ENCODE data around the gene ACOXL.

ACOXL gene

GRCh38 chr2:111135237-111135909 is 403.0 kb downstream of the ACOXL start:
- no peak for TF ChIP-seq PAX5 (IDR thresholded peaks at IDR 0.05; ENCODE audit: insufficient read depth, low read length, severe bottlenecking)
- no peak for TF ChIP-seq SPI1 (IDR thresholded peaks at IDR 0.05; ENCODE audit: low read depth, low read length)
- no peak for TF ChIP-seq POU2F2 (IDR thresholded peaks at IDR 0.05; ENCODE audit: low read depth, low read length)
- TF ChIP-seq POLR2AphosphoS5 (IDR thresholded peaks at IDR 0.05; ENCODE audit: low read depth, low read length): no peak
- TF ChIP-seq TAF1 (IDR thresholded peaks at IDR 0.05; ENCODE audit: low read depth, low read length): no peak
- TF ChIP-seq POLR2A (IDR thresholded peaks at IDR 0.05; ENCODE audit: low read depth, low read length): no peak
- FAIRE-seq (no peak), DNase-seq (ENCODE audit: insufficient read length, low spot score) (no peak)

GRCh38 chr2:111135910-111136297 is 403.5 kb downstream of the ACOXL start:
- FAIRE-seq: no peak
- DNase-seq (ENCODE audit: insufficient read length, low spot score): no peak
- no peak for TF ChIP-seq POLR2A (IDR thresholded peaks at IDR 0.05; ENCODE audit: low read depth, low read length)
- TF ChIP-seq POLR2AphosphoS5 (IDR thresholded peaks at IDR 0.05; ENCODE audit: low read depth, low read length): no peak
- TF ChIP-seq TAF1 (IDR thresholded peaks at IDR 0.05; ENCODE audit: low read depth, low read length): no peak
- TF ChIP-seq POU2F2 (IDR thresholded peaks at IDR 0.05; ENCODE audit: low read depth, low read length): no peak
- no peak for TF ChIP-seq SPI1 (IDR thresholded peaks at IDR 0.05; ENCODE audit: low read depth, low read length)
- TF ChIP-seq PAX5 (IDR thresholded peaks at IDR 0.05; ENCODE audit: insufficient read depth, low read length, severe bottlenecking): no peak

- TF ChIP-seq POLR2A (IDR thresholded peaks at IDR 0.05; ENCODE audit: low read depth, low read length) (no peak), PAX5 (IDR thresholded peaks at IDR 0.05; ENCODE audit: insufficient read depth, low read length, severe bottlenecking) (no peak), POLR2AphosphoS5 (IDR thresholded peaks at IDR 0.05; ENCODE audit: low read depth, low read length) (no peak), SPI1 (IDR thresholded peaks at IDR 0.05; ENCODE audit: low read depth, low read length) (no peak), TAF1 (IDR thresholded peaks at IDR 0.05; ENCODE audit: low read depth, low read length) (no peak), POU2F2 (IDR thresholded peaks at IDR 0.05; ENCODE audit: low read depth, low read length) (no peak)
- DNase-seq (ENCODE audit: insufficient read length, low spot score) (no peak), FAIRE-seq (no peak)
These were observed 406.5 kb downstream of the ACOXL start for GRCh38 chr2:111138839-111139238.

GRCh38 chr2:111139637-111140317 is 407.4 kb downstream of the ACOXL start:
- TF ChIP-seq SPI1 (IDR thresholded peaks at IDR 0.05; ENCODE audit: low read depth, low read length): no peak
- DNase-seq (ENCODE audit: insufficient read length, low spot score): no peak
- no peak for FAIRE-seq

GRCh38 chr2:111140815-111141214 is 408.4 kb downstream of the ACOXL start:
- DNase-seq (ENCODE audit: insufficient read length, low spot score) (no peak), FAIRE-seq (no peak)
- TF ChIP-seq POLR2A (IDR thresholded peaks at IDR 0.05; ENCODE audit: low read depth, low read length): no peak
- TF ChIP-seq TAF1 (IDR thresholded peaks at IDR 0.05; ENCODE audit: low read depth, low read length): no peak
- no peak for TF ChIP-seq PAX5 (IDR thresholded peaks at IDR 0.05; ENCODE audit: insufficient read depth, low read length, severe bottlenecking)
- TF ChIP-seq POLR2AphosphoS5 (IDR thresholded peaks at IDR 0.05; ENCODE audit: low read depth, low read length): no peak
- TF ChIP-seq SPI1 (IDR thresholded peaks at IDR 0.05; ENCODE audit: low read depth, low read length): no peak
- no peak for TF ChIP-seq POU2F2 (IDR thresholded peaks at IDR 0.05; ENCODE audit: low read depth, low read length)

- DNase-seq (ENCODE audit: insufficient read length, low spot score): no peak
- FAIRE-seq: no peak
These were observed 409.7 kb downstream of the ACOXL start for GRCh38 chr2:111142101-111142500.

GRCh38 chr2:111143107-111143842 is 410.9 kb downstream of the ACOXL start:
- FAIRE-seq (no peak), DNase-seq (ENCODE audit: insufficient read length, low spot score) (no peak)
- TF ChIP-seq SPI1 (IDR thresholded peaks at IDR 0.05; ENCODE audit: low read depth, low read length): no peak
- no peak for TF ChIP-seq POLR2A (IDR thresholded peaks at IDR 0.05; ENCODE audit: low read depth, low read length)
- TF ChIP-seq TAF1 (IDR thresholded peaks at IDR 0.05; ENCODE audit: low read depth, low read length): no peak
- no peak for TF ChIP-seq POU2F2 (IDR thresholded peaks at IDR 0.05; ENCODE audit: low read depth, low read length)
- no peak for TF ChIP-seq POLR2AphosphoS5 (IDR thresholded peaks at IDR 0.05; ENCODE audit: low read depth, low read length)
- no peak for TF ChIP-seq PAX5 (IDR thresholded peaks at IDR 0.05; ENCODE audit: insufficient read depth, low read length, severe bottlenecking)

More at GRCh38 chr2:111142101-111142500, 409.7 kb downstream of the ACOXL start:
- TF ChIP-seq POLR2AphosphoS5 (IDR thresholded peaks at IDR 0.05; ENCODE audit: low read depth, low read length) (no peak), POLR2A (IDR thresholded peaks at IDR 0.05; ENCODE audit: low read depth, low read length) (no peak), PAX5 (IDR thresholded peaks at IDR 0.05; ENCODE audit: insufficient read depth, low read length, severe bottlenecking) (no peak)

GRCh38 chr2:111143843-111144198 is 411.4 kb downstream of the ACOXL start:
- DNase-seq (ENCODE audit: insufficient read length, low spot score) (no peak), FAIRE-seq (no peak)
- TF ChIP-seq TAF1 (IDR thresholded peaks at IDR 0.05; ENCODE audit: low read depth, low read length) (no peak), POLR2A (IDR thresholded peaks at IDR 0.05; ENCODE audit: low read depth, low read length) (no peak), POLR2AphosphoS5 (IDR thresholded peaks at IDR 0.05; ENCODE audit: low read depth, low read length) (no peak), PAX5 (IDR thresholded peaks at IDR 0.05; ENCODE audit: insufficient read depth, low read length, severe bottlenecking) (no peak), SPI1 (IDR thresholded peaks at IDR 0.05; ENCODE audit: low read depth, low read length) (no peak), POU2F2 (IDR thresholded peaks at IDR 0.05; ENCODE audit: low read depth, low read length) (no peak)

- no peak for TF ChIP-seq PAX5 (IDR thresholded peaks at IDR 0.05; ENCODE audit: insufficient read depth, low read length, severe bottlenecking)
- TF ChIP-seq POLR2A (IDR thresholded peaks at IDR 0.05; ENCODE audit: low read depth, low read length): no peak
- TF ChIP-seq SPI1 (IDR thresholded peaks at IDR 0.05; ENCODE audit: low read depth, low read length): no peak
- TF ChIP-seq TAF1 (IDR thresholded peaks at IDR 0.05; ENCODE audit: low read depth, low read length): no peak
- no peak for TF ChIP-seq POLR2AphosphoS5 (IDR thresholded peaks at IDR 0.05; ENCODE audit: low read depth, low read length)
- no peak for TF ChIP-seq POU2F2 (IDR thresholded peaks at IDR 0.05; ENCODE audit: low read depth, low read length)
- no peak for DNase-seq (ENCODE audit: insufficient read length, low spot score)
- no peak for FAIRE-seq
These were observed 412.9 kb downstream of the ACOXL start for GRCh38 chr2:111145103-111145760.
